Effector memory CD8-positive, alpha-beta T cell (primary cell): Measurements from ENCODE around the gene PKIB.

Experiments used
- ATAC-seq: fragments of 150-1000 bp; cut with Tn5 transposase; replicated peaks from 2 replicates; pipeline ENCODE4 v1.10.0; 2021; ENCODE audit warnings: mild to moderate bottlenecking, moderate library complexity
- DNase-seq, 3 experiments: peaks; one replicate each; pipeline ENCODE4 v3.0.0; 2021
- H3K27ac Mint-ChIP-seq, 2 donors: one replicate each; pipeline ENCODE4 v1.8.0; 2022; ENCODE audit warnings: mild to moderate bottlenecking in 2 of 2, mixed read lengths in 2 of 2, moderate library complexity in 2 of 2
- H3K27me3 Mint-ChIP-seq, 2 donors: one replicate each; pipeline ENCODE4 v1.8.0; 2022; ENCODE audit warnings: mixed read lengths in 2 of 2
- H3K36me3 Mint-ChIP-seq: one replicate; pipeline ENCODE4 v1.8.0; 2022; ENCODE audit warnings: mild to moderate bottlenecking, moderate library complexity, mixed read lengths; ENCODE audit not compliant: insufficient read depth
- H3K4me1 Mint-ChIP-seq, 2 donors: one replicate each; pipeline ENCODE4 v1.8.0; 2022; ENCODE audit warnings: low read depth in 2 of 2, mixed read lengths in 2 of 2
- H3K4me3 Mint-ChIP-seq, 2 donors: one replicate each; pipeline ENCODE4 v1.8.0; 2022; ENCODE audit warnings: mild to moderate bottlenecking in 2 of 2, mixed read lengths in 2 of 2, moderate library complexity in 2 of 2
- H3K9me3 Mint-ChIP-seq, 2 donors: one replicate each; pipeline ENCODE4 v1.8.0; 2022; ENCODE audit warnings: mixed read lengths in 2 of 2

Gene PKIB

DNA sequence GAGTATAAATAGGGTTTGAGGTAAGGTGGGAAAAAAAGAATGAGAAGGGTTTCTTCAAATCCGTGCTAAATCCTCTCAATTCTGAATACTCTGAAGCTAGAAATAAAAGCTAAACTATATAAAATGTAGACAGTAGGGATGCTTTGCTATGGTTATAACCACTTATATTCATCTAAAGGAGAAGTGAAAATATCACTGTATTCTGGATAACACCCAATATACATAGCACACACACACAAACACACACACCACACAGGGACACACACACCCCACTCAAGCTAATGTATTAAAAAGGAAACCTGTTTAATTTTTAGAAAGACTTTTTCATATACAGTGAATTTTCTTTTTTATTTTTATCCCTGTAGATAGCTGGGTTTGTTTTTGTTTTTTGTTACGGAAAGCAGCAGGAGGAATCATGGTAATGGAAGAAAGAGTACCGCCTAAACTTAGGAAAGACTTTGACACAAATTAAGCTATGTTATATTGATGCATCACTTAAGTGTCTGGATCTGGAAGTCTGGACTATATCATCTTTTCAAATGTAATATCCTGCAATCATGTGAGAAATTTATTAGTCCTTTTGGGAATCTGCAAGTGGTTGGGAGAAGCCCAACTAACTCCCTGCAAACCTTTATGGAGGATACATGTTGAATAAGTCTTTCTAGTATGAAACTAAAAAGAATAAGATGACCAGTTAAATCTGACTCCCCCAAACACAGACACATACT is 100.9 kb downstream of the PKIB start:
- ATAC-seq = no peak
- Mint-ChIP-seq H3K36me3 (no peaks in the 10 kb centered on the region), H3K27me3 (peaks cover 0 to 4% of the 10 kb centered on the region in 2 donors), H3K9me3 (no peaks in the 10 kb centered on the region), H3K4me3 (no peak overlapping the region), H3K4me1 (no peaks in the 10 kb centered on the region), H3K27ac (no peak overlapping the region)
- no peak for DNase-seq

GRCh38 chr6:122712093-122712447 is 101.9 kb downstream of the PKIB start:
- ATAC-seq (no peak), DNase-seq (no peak)
- H3K4me3 Mint-ChIP-seq = no peak overlapping the region
- H3K4me1 Mint-ChIP-seq = no peaks in the 10 kb centered on the region
- no peak overlapping the region for H3K27ac Mint-ChIP-seq
- no peaks in the 10 kb centered on the region for H3K27me3 Mint-ChIP-seq
- H3K9me3 Mint-ChIP-seq = no peaks in the 10 kb centered on the region
- H3K36me3 Mint-ChIP-seq = no peaks in the 10 kb centered on the region

DNA sequence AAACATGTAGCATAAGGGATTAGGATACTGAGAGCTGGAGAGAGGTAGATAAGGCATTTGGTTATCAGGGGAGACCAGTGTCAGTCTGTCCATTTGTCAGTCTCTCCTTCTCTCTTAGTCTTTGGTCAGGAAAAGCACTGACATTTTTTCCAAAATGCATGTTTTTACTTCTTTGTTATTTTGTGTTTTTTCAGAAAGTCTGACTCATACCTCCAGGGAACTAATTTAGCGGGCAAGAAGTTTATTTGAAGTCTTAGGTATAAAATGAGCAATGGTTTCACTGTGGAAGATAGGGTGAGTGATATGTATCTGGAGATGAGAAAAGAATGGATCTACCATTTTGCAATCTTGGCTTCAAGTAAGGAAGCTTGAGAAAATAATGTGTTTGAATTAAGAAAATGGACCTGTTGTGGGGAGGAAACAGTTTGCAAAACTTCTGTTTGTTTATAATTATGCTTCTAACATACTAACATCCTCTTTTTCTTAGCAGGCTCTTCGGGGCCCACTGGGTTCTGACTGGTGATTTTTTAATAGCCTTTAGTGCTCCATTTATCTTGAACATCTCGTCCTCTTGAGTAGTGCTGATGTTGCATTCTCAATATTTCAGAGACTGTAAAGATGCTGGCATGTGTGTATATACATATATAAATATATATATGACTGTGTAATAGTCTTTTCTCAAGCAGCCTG is 102.4 kb downstream of the PKIB start:
- no peak for ATAC-seq
- H3K36me3 Mint-ChIP-seq = no peaks in the 10 kb centered on the region
- H3K27ac Mint-ChIP-seq = no peak overlapping the region
- no peak overlapping the region for H3K4me3 Mint-ChIP-seq
- no peak for DNase-seq
- no peaks in the 10 kb centered on the region for H3K4me1 Mint-ChIP-seq
- H3K9me3 Mint-ChIP-seq = no peaks in the 10 kb centered on the region
- no peaks in the 10 kb centered on the region for H3K27me3 Mint-ChIP-seq

GRCh38 chr6:122713138-122713537 is 102.9 kb downstream of the PKIB start:
- no peak overlapping the region for H3K27ac Mint-ChIP-seq
- H3K9me3 Mint-ChIP-seq = no peaks in the 10 kb centered on the region
- no peaks in the 10 kb centered on the region for H3K27me3 Mint-ChIP-seq
- H3K36me3 Mint-ChIP-seq = no peaks in the 10 kb centered on the region
- DNase-seq (no peak), ATAC-seq (no peak)
- H3K4me1 Mint-ChIP-seq = no peaks in the 10 kb centered on the region
- H3K4me3 Mint-ChIP-seq = no peak overlapping the region

GRCh38 chr6:122714059-122714458 is 103.9 kb downstream of the PKIB start:
- DNase-seq (no peak), ATAC-seq (no peak)
- no peaks in the 10 kb centered on the region for H3K36me3 Mint-ChIP-seq
- no peaks in the 10 kb centered on the region for H3K4me1 Mint-ChIP-seq
- no peaks in the 10 kb centered on the region for H3K9me3 Mint-ChIP-seq
- no peak overlapping the region for H3K27ac Mint-ChIP-seq
- H3K27me3 Mint-ChIP-seq = no peaks in the 10 kb centered on the region
- no peak overlapping the region for H3K4me3 Mint-ChIP-seq

- Mint-ChIP-seq H3K4me1 (no peaks in the 10 kb centered on the region), H3K9me3 (peaks cover 0 to 1% of the 10 kb centered on the region in 2 donors), H3K27me3 (no peaks in the 10 kb centered on the region), H3K4me3 (no peak overlapping the region), H3K27ac (no peak overlapping the region), H3K36me3 (no peaks in the 10 kb centered on the region)
- DNase-seq = no peak
- ATAC-seq = no peak
Observed at GRCh38 chr6:122715725-122716124, 105.5 kb downstream of the PKIB start.

DNA sequence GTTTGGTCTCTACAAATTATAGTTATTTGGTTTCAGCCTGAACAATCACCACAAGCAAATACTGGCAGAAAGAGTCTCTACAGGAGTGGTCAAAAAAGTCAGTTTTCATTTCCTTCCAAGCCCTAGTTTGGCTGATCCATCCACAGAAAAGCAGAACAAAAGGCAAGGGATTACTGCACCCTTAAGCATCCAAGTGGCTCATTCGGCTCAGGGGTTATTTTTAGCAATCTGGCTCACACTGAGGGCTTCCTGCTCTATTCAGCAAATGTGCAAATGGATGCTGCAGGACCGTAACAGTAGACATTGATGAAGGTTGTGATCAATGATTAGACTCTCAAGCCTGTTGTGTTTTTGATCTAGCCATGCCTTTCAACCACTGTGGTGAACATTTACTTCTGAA is 107.1 kb downstream of the PKIB start:
- Mint-ChIP-seq H3K4me1 (no peaks in the 10 kb centered on the region), H3K9me3 (peaks cover 0 to 1% of the 10 kb centered on the region in 2 donors), H3K27me3 (no peaks in the 10 kb centered on the region), H3K4me3 (no peak overlapping the region), H3K27ac (no peak overlapping the region), H3K36me3 (no peaks in the 10 kb centered on the region)
- DNase-seq (no peak), ATAC-seq (no peak)

GRCh38 chr6:122718616-122719015 is 108.4 kb downstream of the PKIB start:
- no peak overlapping the region for H3K4me3 Mint-ChIP-seq
- H3K9me3 Mint-ChIP-seq = peaks cover 0 to 1% of the 10 kb centered on the region in 2 donors
- H3K27ac Mint-ChIP-seq = no peak overlapping the region
- no peaks in the 10 kb centered on the region for H3K4me1 Mint-ChIP-seq
- ATAC-seq = no peak
- H3K27me3 Mint-ChIP-seq = no peaks in the 10 kb centered on the region
- DNase-seq = no peak
- no peaks in the 10 kb centered on the region for H3K36me3 Mint-ChIP-seq

- no peaks in the 10 kb centered on the region for H3K4me1 Mint-ChIP-seq
- ATAC-seq (no peak), DNase-seq (no peak)
- no peaks in the 10 kb centered on the region for H3K36me3 Mint-ChIP-seq
- no peak overlapping the region for H3K4me3 Mint-ChIP-seq
- H3K27ac Mint-ChIP-seq = no peak overlapping the region
- no peaks in the 10 kb centered on the region for H3K27me3 Mint-ChIP-seq
- peaks cover 0 to 1% of the 10 kb centered on the region in 2 donors for H3K9me3 Mint-ChIP-seq
Observed at GRCh38 chr6:122719176-122719575, 109.0 kb downstream of the PKIB start.

DNA sequence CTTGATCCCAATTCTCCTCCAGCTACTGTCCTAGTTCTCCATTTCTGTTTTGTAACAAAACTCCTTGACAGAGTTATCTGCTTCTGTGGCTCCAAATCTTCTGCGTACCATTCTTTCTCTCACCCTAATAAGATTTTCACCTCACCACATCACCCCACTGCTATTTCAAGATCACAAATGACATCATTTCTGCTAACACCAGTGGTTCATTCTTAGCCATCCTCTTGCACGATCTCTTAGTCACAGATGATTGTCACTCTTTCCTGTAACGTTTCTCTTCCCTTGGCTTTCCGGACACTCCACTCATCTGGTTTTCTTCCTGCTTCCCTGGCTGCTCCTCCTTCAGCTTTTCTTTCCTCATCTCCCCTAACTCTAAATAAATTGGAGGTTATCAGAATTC is 112.5 kb downstream of the PKIB start:
- no peaks in the 10 kb centered on the region for H3K4me1 Mint-ChIP-seq
- no peak for ATAC-seq
- no peak for DNase-seq
- no peak overlapping the region for H3K4me3 Mint-ChIP-seq
- no peak overlapping the region for H3K27ac Mint-ChIP-seq
- no peaks in the 10 kb centered on the region for H3K27me3 Mint-ChIP-seq
- no peaks in the 10 kb centered on the region for H3K36me3 Mint-ChIP-seq
- H3K9me3 Mint-ChIP-seq = peaks cover 0 to 1% of the 10 kb centered on the region in 2 donors

DNA sequence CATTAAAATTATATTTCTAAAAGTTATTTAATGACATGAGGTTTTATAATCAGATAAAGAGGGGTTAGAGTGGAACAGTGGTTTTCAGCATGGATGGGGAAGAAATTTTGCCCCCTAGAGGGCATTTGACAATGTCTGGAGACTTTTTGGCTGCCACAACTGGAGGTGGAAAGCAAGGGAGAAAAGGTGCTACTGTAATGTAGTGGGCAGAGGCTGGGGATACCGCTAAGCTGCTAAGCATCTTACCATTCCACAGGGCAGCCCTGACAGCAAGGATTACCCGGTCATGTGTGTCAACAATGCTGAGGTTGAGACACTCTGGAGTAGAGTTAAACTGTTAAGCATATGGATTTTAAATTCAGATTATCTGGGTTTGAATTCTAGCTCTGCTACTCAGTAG is 116.4 kb downstream of the PKIB start:
- Mint-ChIP-seq H3K9me3 (no peaks in the 10 kb centered on the region), H3K27ac (no peak overlapping the region), H3K4me3 (no peak overlapping the region), H3K36me3 (no peaks in the 10 kb centered on the region), H3K4me1 (no peaks in the 10 kb centered on the region), H3K27me3 (no peaks in the 10 kb centered on the region)
- ATAC-seq (no peak), DNase-seq (no peak)

- DNase-seq (no peak), ATAC-seq (no peak)
- Mint-ChIP-seq H3K4me3 (no peak overlapping the region), H3K9me3 (no peaks in the 10 kb centered on the region), H3K36me3 (no peaks in the 10 kb centered on the region), H3K4me1 (no peaks in the 10 kb centered on the region), H3K27ac (no peak overlapping the region), H3K27me3 (no peaks in the 10 kb centered on the region)
Observed at GRCh38 chr6:122727244-122727643, 117.0 kb downstream of the PKIB start.

DNA sequence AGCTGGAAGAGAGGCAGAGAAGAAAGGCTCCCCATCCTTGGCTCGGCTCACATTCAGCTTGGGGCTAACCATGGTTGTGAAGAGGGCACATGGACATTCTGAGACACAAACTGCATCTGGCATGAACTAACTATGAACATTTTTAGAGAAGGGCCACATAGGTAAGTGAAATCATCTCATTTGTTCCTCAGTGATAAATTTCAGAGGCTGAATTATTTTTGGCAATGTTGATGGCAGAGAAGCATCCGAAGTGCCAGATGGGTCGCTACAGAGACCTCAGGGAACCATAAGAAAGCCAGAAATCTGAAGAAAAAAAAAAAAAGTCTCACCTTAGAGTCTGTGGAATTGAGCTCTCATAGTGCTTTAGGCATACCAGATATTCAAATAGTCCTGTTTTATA is 120.1 kb downstream of the PKIB start:
- ATAC-seq = no peak
- Mint-ChIP-seq H3K4me3 (no peak overlapping the region), H3K4me1 (no peaks in the 10 kb centered on the region), H3K9me3 (no peaks in the 10 kb centered on the region), H3K27ac (no peak overlapping the region), H3K27me3 (peaks cover 0 to 5% of the 10 kb centered on the region in 2 donors), H3K36me3 (no peaks in the 10 kb centered on the region)
- DNase-seq = no peak

DNA sequence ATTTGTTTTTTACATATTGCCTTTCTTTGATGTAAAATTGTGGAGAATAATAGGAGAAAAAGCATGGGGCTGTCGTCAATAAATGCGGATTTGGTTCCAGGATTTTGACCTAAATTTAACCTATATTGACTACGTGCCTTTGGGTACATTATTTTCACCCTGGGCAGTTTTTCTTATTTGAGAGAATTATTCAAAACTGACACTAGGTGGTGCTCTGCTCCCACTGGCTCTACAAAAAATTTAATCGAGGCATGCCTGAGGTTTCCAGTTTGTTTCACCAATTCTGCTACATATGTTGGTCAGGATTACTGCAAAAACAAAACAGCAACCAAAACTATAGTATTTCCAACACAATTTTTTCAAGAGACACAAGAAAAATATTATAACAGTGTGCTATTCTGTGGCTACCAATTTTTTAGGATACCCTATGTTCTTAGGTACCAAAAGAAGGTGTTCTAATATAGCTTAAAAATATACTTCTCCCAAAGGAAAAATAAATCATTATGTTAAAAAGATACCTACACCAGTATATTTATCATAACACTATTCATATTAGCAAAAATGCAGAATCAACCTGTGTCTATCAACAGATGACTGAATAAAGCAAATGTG is 120.7 kb downstream of the PKIB start:
- H3K4me3 Mint-ChIP-seq = no peak overlapping the region
- H3K27me3 Mint-ChIP-seq = peaks cover 0 to 5% of the 10 kb centered on the region in 2 donors
- no peak for ATAC-seq
- no peaks in the 10 kb centered on the region for H3K9me3 Mint-ChIP-seq
- H3K4me1 Mint-ChIP-seq = no peaks in the 10 kb centered on the region
- H3K36me3 Mint-ChIP-seq = no peaks in the 10 kb centered on the region
- H3K27ac Mint-ChIP-seq = no peak overlapping the region
- DNase-seq = no peak
